Muscle of arm (tissue), 14 donors: ENCODE data around the gene OR11A1. TPM values are rescaled to one million over a fixed set of nuclear protein-coding genes. Genes with fewer than 3 reads are reported as not detected.

Experiments used
- DNase-seq: peaks from one replicate; pipeline ENCODE4 v3.0.0-alpha.2; 2013
- long read RNA-seq, 11 donors: transcript quantifications; one replicate each; lab custom pipeline, GENCODE V29; 2026
- polyA plus RNA-seq, 12 donors: library from polyadenylated mRNA; unstranded; fragments of 120-200 nt; gene quantifications; one replicate each; pipeline ENCODE4 v1.2.1, GENCODE V29; 2013; ENCODE audit not compliant: insufficient read length in 12 of 12

The OR11A1 gene
- not detected for polyA plus RNA-seq
- long read RNA-seq, donor 1: 0 reads
- long read RNA-seq, donor 2: 0 reads
- long read RNA-seq, donor 3: 0 reads
- long read RNA-seq, donor 4: 0 reads
- long read RNA-seq, donor 5: 0 reads
- long read RNA-seq, donor 6: 0 reads
- long read RNA-seq, donor 7: 0 reads
- long read RNA-seq, donor 8: 0 reads
- long read RNA-seq, donor 9: 0 reads
- long read RNA-seq, donor 10, partial matches to known transcripts: 0 of 1 reads
- long read RNA-seq, donor 10, other reads (novel, unspliced or antisense): 0 of 1 reads
- long read RNA-seq, donor 11, partial matches to known transcripts: 0 of 1 reads
- long read RNA-seq, donor 11, other reads (novel, unspliced or antisense): 0 of 1 reads

- DNase-seq: no peak
These were observed at the start of gene OR11A1, which contains the start of gene OR2H1 for GRCh38 chr6:29456971-29457370. Gene OR11A1, minus strand, starts transcription at chr6:29457071. Its CDS starts 29,430 bp downstream, at chr6:29427641. Gene OR2H1, plus strand, starts transcription at chr6:29457155. Its CDS starts 4,615 bp downstream, at chr6:29461770.

GRCh38 chr6:29506446-29507067 is 49.7 kb upstream of the OR11A1 start:
- no peak for DNase-seq

GRCh38 chr6:29505808-29506207 is 48.9 kb upstream of the OR11A1 start:
- no peak for DNase-seq

GRCh38 chr6:29504961-29505360 is 48.1 kb upstream of the OR11A1 start:
- no peak for DNase-seq

GRCh38 chr6:29502597-29502996 is 45.7 kb upstream of the OR11A1 start:
- DNase-seq: no peak

GRCh38 chr6:29502181-29502580 is 45.3 kb upstream of the OR11A1 start:
- no peak for DNase-seq

- DNase-seq: no peak
These were observed 44.2 kb upstream of the OR11A1 start for GRCh38 chr6:29501106-29501505.

GRCh38 chr6:29500594-29500993 is 43.7 kb upstream of the OR11A1 start:
- DNase-seq: no peak

- DNase-seq: no peak
These were observed 42.8 kb upstream of the OR11A1 start for GRCh38 chr6:29499704-29500103.

GRCh38 chr6:29496961-29497360 is 40.1 kb upstream of the OR11A1 start:
- no peak for DNase-seq

- no peak for DNase-seq
These were observed 38.7 kb upstream of the OR11A1 start for GRCh38 chr6:29495571-29495970.

GRCh38 chr6:29494131-29494530 is 37.3 kb upstream of the OR11A1 start:
- no peak for DNase-seq

GRCh38 chr6:29493261-29493660 is 36.4 kb upstream of the OR11A1 start:
- no peak for DNase-seq

- no peak for DNase-seq
These were observed 34.7 kb upstream of the OR11A1 start for GRCh38 chr6:29491574-29491973.

- DNase-seq: no peak
These were observed 33.7 kb upstream of the OR11A1 start for GRCh38 chr6:29490552-29490951.

GRCh38 chr6:29490055-29490454 is 33.2 kb upstream of the OR11A1 start:
- no peak for DNase-seq

- no peak for DNase-seq
These were observed 32.4 kb upstream of the OR11A1 start for GRCh38 chr6:29489286-29489685.

- no peak for DNase-seq
These were observed 32.0 kb upstream of the OR11A1 start for GRCh38 chr6:29488874-29489273.

- DNase-seq: no peak
These were observed 30.8 kb upstream of the OR11A1 start, which contains the start of gene MAS1L for GRCh38 chr6:29487660-29488059. Gene MAS1L, minus strand, starts transcription at chr6:29487956. Its CDS starts 54 bp downstream, at chr6:29487902.

- DNase-seq: no peak
These were observed 30.3 kb upstream of the OR11A1 start for GRCh38 chr6:29487131-29487530.

- no peak for DNase-seq
These were observed 29.7 kb upstream of the OR11A1 start for GRCh38 chr6:29486577-29486976.

GRCh38 chr6:29483735-29484134 is 26.9 kb upstream of the OR11A1 start:
- no peak for DNase-seq

GRCh38 chr6:29483186-29483585 is 26.3 kb upstream of the OR11A1 start:
- DNase-seq: no peak
